ENCODE data around the gene RERE.

GRCh38 chr1:8357329-8358101, 459.9 kb downstream of the RERE start:
- TF ChIP-seq CTCF (IDR thresholded peaks at IDR 0.05; ENCODE audit: poor library complexity) (no peak), EZH2phosphoT487 (IDR thresholded peaks at IDR 0.05; ENCODE audit: low read depth, severe bottlenecking, unreplicated experiment) (no peak)

Measured in hepatocyte (in vitro differentiated cells).